Right atrium auricular region (tissue), 2 donors: Measurements from ENCODE around the gene ACAP3. TPM values are rescaled to one million over a fixed set of nuclear protein-coding genes. Genes with fewer than 3 reads are reported as not detected.

Source experiments
- DNase-seq: peaks from one replicate; pipeline ENCODE4 v3.0.0-alpha.2; 2019; ENCODE audit warnings: low spot score
- H3K27ac ChIP-seq, 2 donors: fragments of 200-600 bp; sonication (generic); 1 replicate in 1 of 2; 2 replicates in 1 of 2; pipeline ENCODE4 v1.5.1; 2016 to 2019
- H3K27me3 ChIP-seq, 2 donors: fragments of 200-600 bp; sonication (generic); one replicate each; pipeline versions ENCODE4 v1.5.1 to v1.6.0; 2017 to 2019
- H3K36me3 ChIP-seq: fragments of 200-600 bp; sonication (generic); one replicate; pipeline ENCODE4 v1.5.1; 2016
- H3K4me1 ChIP-seq, 2 donors: fragments of 200-600 bp; sonication (generic); one replicate each; pipeline versions ENCODE4 v1.5.1 to v1.6.0; 2017 to 2019
- H3K4me3 ChIP-seq, 2 donors: fragments of 200-600 bp; sonication (generic); 1 replicate in 1 of 2; 2 replicates in 1 of 2; pipeline ENCODE4 v1.5.1; 2017 to 2019; ENCODE audit warnings: mild to moderate bottlenecking in 1 of 2, moderate library complexity in 1 of 2
- H3K9me3 ChIP-seq, 2 donors: fragments of 200-600 bp; sonication (generic); one replicate each; pipeline ENCODE4 v1.5.1; 2019
- total RNA-seq, 2 donors: library from RNA; depleted of rRNA; stranded (reverse); fragments of >200 nt; gene quantifications; one replicate each; pipeline ENCODE4 v1.1.0, GENCODE V29; 2016
- TF ChIP-seq, protein P1 (sequence below), 2 donors: fragments of 200-600 bp; sonication (generic); IDR thresholded peaks; one replicate each; pipeline ENCODE4 v1.5.1; 2019; ENCODE audit warnings: antibody characterized with exemption in 2 of 2

Gene ACAP3
- total RNA-seq, 2 donors from 2014 or later: 19.5 to 20.4 TPM

- TF ChIP-seq, protein P1, sequence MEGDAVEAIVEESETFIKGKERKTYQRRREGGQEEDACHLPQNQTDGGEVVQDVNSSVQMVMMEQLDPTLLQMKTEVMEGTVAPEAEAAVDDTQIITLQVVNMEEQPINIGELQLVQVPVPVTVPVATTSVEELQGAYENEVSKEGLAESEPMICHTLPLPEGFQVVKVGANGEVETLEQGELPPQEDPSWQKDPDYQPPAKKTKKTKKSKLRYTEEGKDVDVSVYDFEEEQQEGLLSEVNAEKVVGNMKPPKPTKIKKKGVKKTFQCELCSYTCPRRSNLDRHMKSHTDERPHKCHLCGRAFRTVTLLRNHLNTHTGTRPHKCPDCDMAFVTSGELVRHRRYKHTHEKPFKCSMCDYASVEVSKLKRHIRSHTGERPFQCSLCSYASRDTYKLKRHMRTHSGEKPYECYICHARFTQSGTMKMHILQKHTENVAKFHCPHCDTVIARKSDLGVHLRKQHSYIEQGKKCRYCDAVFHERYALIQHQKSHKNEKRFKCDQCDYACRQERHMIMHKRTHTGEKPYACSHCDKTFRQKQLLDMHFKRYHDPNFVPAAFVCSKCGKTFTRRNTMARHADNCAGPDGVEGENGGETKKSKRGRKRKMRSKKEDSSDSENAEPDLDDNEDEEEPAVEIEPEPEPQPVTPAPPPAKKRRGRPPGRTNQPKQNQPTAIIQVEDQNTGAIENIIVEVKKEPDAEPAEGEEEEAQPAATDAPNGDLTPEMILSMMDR (IDR thresholded peaks at IDR 0.05): no peak
- H3K4me1 ChIP-seq: peaks cover 0 to 50% of the 10 kb centered on the region in 2 donors
- no peaks in the 10 kb centered on the region for H3K27me3 ChIP-seq
- no peaks in the 10 kb centered on the region for H3K9me3 ChIP-seq
- H3K4me3 ChIP-seq: peak overlapping the region; percentile 67 to 90
- no peak for DNase-seq
- peak overlapping the region; percentile 95 for H3K27ac ChIP-seq
- peaks cover 27% of the 10 kb centered on the region for H3K36me3 ChIP-seq
These were observed 1.1 kb upstream of the ACAP3 start for GRCh38 chr1:1308756-1309250.

DNA sequence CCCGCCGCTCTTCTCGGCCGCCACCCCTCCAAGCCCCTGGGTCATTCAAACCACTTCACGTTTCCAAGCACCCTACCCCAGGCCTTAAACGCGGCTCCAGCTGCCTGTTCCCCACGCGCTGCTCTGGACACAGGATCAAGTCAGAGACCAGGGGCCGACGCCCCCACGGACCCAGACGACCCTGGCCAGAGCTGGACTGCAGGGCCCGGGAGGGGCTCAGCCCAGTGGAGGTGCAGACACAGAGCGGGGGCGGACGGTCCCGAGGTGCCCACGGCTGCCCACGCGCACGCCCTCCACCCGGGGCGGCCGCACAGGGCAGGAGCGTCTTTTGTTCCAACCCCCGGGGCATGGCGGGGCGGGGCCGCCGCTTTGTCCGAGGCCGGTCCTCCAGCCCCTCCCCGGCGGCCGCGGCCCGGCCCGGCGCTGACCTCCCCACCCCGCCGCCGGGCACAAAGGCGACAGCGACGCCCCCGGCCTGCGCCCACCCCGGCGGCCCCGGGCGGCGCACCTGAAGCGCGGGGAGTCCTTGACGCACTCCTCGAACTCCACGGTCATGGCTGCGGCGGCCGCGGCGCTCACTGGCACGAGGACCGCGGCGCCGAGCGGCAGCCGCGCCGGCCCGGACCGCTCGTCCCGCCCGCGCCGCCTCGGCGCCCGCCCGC lies 338 bp downstream of the ACAP3 start:
- TF ChIP-seq, protein P1 (IDR thresholded peaks at IDR 0.05): no peak
- H3K9me3 ChIP-seq: no peaks in the 10 kb centered on the region
- no peak for DNase-seq
- peak overlapping the region; percentile 95 for H3K27ac ChIP-seq
- H3K4me3 ChIP-seq: peak overlapping the region; percentile 67 to 90
- H3K27me3 ChIP-seq: no peaks in the 10 kb centered on the region
- peaks cover 0 to 51% of the 10 kb centered on the region in 2 donors for H3K4me1 ChIP-seq
- H3K36me3 ChIP-seq: peaks cover 13% of the 10 kb centered on the region

DNA sequence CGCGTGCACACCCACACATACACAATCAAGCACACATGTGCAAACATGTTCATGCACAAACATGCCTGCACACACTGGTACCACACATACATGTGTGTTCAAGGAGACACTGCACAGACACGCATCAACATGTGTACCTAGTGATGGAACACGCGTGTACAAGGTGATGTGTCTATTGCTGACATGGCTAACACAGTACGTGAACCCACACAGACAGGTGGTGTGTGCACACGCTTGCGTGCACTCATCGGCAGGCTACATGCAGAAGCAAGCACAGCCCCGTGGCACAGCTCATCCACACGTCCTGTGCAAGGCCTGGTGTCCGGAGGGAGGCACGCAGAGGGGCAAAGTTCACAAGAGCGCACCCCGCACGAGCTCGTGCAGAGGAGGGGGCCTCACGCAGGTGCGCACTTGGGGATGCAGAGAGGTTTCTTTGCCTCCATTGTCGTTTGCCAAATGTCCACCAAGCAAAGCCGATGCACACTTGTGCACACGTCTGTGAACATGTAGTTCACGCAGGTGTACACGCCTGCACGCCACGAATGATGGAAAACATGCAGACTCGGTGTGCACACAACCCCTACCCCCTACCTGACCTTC lies 969 bp downstream of the ACAP3 start:
- Histone ChIP-seq H3K4me1 (peaks cover 0 to 51% of the 10 kb centered on the region in 2 donors), H3K27ac (peak overlapping the region; percentile 95), H3K36me3 (peaks cover 10% of the 10 kb centered on the region), H3K27me3 (no peaks in the 10 kb centered on the region), H3K9me3 (no peaks in the 10 kb centered on the region), H3K4me3 (peak overlapping the region; percentile 67 to 90)
- DNase-seq: no peak
- TF ChIP-seq, protein P1 (IDR thresholded peaks at IDR 0.05): no peak

GRCh38 chr1:1306070-1306660 lies 1.6 kb downstream of the ACAP3 start:
- Histone ChIP-seq H3K9me3 (no peaks in the 10 kb centered on the region), H3K36me3 (peaks cover 4% of the 10 kb centered on the region), H3K4me3 (peak overlapping the region; percentile 18 to 90), H3K27me3 (no peaks in the 10 kb centered on the region), H3K27ac (peak overlapping the region; percentile 73 to 75), H3K4me1 (peaks cover 0 to 51% of the 10 kb centered on the region in 2 donors)
- TF ChIP-seq, protein P1 (IDR thresholded peaks at IDR 0.05): no peak
- no peak for DNase-seq

DNA sequence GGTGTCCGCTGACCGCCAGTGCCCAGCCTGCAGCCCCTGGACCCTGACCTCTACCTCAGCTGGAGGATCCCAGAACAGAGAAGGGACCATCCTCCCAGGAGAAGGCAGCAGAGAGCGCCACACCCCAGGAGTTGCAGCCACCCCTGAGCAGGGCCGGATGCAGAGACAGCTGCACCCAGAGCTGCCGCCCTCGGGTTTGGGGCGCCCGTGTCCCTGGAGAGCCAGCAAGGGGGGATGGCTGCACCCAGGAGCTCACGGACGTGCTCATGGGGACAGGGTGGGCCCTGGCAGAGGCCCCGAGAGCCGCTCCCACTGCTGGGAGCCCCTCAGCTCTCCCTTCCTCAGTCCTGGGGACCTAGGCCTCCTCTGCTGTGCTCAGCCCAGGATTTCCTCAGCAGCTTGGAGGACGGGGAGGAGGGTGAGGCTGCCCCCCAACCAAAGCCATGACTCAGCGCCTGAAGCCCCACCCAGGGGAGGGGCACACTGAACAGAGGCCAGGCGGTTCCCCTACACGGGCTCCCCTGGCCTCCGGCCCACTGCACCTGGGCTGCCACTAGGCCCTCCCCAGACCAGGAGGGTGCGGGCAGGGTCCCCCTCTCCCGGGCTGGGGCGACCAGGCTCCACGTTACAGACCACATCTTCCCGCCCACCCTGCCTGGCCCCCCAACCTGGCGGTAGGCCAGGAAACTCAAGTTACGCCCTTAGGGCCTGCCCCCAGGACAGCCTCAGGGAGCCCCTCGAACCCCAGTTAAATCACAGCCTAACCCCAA lies 2.2 kb downstream of the ACAP3 start:
- peak; percentile 82 for DNase-seq
- Histone ChIP-seq H3K36me3 (no peaks in the 10 kb centered on the region), H3K4me1 (peaks cover 0 to 51% of the 10 kb centered on the region in 2 donors), H3K9me3 (no peaks in the 10 kb centered on the region), H3K27me3 (no peaks in the 10 kb centered on the region), H3K27ac (peak overlapping the region; percentile 73 to 75), H3K4me3 (peak overlapping the region; percentile 18 to 90)
- TF ChIP-seq, protein P1 (IDR thresholded peaks at IDR 0.05): no peak
